Measurements from ENCODE around the gene CACNG4. TPM values are rescaled to one million over a fixed set of nuclear protein-coding genes. Genes with fewer than 3 reads are reported as not detected.

CACNG4 gene
- total RNA-seq, 4 donors from 2014 or later: 0.21 to 3.9 (median 0.26) TPM; not detected in 1

DNA sequence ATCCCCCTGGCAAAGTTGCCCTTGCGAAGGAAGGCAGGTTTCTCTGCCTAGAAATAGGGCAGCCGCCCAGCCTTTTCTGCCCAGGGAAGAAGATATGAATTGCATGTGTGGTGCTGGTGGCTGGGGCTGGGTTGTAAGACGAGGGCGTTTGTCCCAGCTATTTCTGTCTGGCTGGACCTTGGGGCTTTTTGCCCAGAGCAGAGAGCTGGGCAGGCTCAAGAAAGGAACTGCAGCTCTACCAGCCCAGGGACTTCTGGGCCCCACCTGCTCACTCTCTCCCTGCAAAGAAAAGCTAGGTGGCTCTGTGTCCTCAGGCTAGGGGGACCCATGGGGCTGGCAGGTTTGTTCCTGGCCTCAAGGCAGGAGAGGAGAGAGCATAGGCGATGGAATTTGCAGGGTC, 80.4 kb downstream of the CACNG4 start:
- intact Hi-C loops (cut with DNase I; ENCODE audit: low total_unique reads): no loop called here
- no peak for TF ChIP-seq POLR2A (IDR thresholded peaks at IDR 0.05)
- TF ChIP-seq, protein P1, sequence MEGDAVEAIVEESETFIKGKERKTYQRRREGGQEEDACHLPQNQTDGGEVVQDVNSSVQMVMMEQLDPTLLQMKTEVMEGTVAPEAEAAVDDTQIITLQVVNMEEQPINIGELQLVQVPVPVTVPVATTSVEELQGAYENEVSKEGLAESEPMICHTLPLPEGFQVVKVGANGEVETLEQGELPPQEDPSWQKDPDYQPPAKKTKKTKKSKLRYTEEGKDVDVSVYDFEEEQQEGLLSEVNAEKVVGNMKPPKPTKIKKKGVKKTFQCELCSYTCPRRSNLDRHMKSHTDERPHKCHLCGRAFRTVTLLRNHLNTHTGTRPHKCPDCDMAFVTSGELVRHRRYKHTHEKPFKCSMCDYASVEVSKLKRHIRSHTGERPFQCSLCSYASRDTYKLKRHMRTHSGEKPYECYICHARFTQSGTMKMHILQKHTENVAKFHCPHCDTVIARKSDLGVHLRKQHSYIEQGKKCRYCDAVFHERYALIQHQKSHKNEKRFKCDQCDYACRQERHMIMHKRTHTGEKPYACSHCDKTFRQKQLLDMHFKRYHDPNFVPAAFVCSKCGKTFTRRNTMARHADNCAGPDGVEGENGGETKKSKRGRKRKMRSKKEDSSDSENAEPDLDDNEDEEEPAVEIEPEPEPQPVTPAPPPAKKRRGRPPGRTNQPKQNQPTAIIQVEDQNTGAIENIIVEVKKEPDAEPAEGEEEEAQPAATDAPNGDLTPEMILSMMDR (IDR thresholded peaks at IDR 0.05): no peak

DNA sequence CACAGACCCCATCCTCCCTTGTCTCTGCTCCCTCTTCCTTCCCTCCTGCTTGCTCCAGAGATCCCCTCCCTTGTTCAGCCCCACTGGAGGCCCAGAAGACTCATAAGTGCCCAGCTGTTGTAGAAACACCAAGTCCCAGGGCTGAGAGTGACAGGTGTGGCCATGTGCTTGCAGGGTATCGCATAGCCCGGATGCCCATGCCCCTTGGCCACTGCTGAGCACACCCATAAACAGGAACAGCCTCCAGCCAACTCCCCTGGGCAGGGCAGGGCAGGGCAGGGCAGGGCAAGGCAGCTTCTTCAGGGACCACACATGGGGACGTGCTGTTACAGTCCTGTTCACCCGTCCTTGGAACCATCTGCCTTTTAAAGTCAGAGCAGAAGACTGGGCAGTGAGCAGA, 81.9 kb downstream of the CACNG4 start:
- no peak for DNase-seq
- Histone ChIP-seq H3K27ac (no peak overlapping the region), H3K4me1 (no peaks in the 10 kb centered on the region), H3K27me3 (no peaks in the 10 kb centered on the region), H3K36me3 (no peaks in the 10 kb centered on the region), H3K9me3 (peaks cover 0 to 13% of the 10 kb centered on the region in 2 donors), H3K4me3 (no peak overlapping the region)
- intact Hi-C loops (cut with DNase I; ENCODE audit: low total_unique reads): no loop called here
- no peak for TF ChIP-seq POLR2A (IDR thresholded peaks at IDR 0.05)
- TF ChIP-seq, protein P1 (IDR thresholded peaks at IDR 0.05): no peak

More for the DNA sequence above, 80.4 kb downstream of the CACNG4 start:
- Histone ChIP-seq H3K4me3 (no peak overlapping the region), H3K4me1 (no peaks in the 10 kb centered on the region), H3K27me3 (no peaks in the 10 kb centered on the region), H3K27ac (no peak overlapping the region), H3K36me3 (no peaks in the 10 kb centered on the region), H3K9me3 (peaks cover 0 to 9% of the 10 kb centered on the region in 2 donors)
- no peak for DNase-seq

DNA sequence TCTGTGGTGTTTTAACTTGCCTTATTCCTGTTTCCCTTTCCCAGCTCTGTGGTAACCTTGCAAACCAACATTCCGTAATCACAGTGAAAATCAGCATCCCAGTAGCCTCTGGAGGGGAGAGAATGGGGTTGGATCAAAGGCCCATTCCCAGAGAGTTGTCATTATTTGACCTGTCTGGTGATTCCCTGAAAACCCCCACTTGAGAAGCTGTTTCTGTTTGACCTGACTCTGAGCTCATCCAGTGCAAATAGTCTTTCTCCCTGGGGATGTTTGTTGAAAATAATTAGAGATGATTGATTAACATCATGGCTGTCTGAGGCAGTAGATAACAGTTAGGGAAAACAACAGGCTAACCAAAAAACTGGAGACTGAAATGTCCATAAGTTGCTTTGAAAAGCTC, 82.9 kb downstream of the CACNG4 start:
- no peaks in the 10 kb centered on the region for H3K27me3 ChIP-seq
- H3K4me3 ChIP-seq: no peak overlapping the region
- H3K27ac ChIP-seq: no peak overlapping the region
- peaks cover 0 to 13% of the 10 kb centered on the region in 2 donors for H3K9me3 ChIP-seq
- no peak for DNase-seq
- no peaks in the 10 kb centered on the region for H3K4me1 ChIP-seq
- H3K36me3 ChIP-seq: no peaks in the 10 kb centered on the region
- intact Hi-C loops (cut with DNase I; ENCODE audit: low total_unique reads): no loop called here
- TF ChIP-seq, protein P1 (IDR thresholded peaks at IDR 0.05): no peak
- TF ChIP-seq POLR2A (IDR thresholded peaks at IDR 0.05): no peak

DNA sequence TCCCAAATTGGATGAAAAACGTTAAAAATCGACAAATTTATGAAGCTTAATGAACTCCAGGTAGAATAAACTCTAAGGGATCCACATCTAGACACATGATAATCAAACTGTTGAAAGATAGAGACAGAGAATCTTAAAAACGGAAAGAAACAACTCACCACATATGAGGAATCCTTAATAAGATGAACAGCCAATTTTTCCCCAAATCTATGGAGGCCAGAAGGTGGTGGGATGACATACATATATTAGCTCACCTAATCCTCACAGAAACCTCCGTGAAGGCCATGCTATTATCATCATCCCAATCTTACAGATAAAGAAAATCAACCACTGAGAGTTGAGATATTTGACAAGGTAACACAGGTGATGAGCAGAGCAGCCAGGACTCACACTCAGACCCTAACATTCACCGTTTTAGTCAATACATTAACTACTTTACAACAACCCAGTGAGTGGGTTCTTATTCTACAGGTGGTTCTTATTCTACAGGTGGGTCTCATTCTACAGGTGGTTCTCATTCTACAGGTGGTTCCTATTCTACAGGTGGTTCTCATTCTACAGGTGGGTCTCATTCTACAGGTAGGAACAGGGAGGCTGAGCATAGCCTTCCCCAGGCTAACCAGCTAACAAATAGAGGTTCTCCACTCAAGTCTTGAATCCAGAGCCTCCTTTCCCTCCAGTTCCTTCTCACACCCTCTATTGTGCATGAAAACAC, 84.7 kb downstream of the CACNG4 start:
- Histone ChIP-seq H3K4me1 (no peaks in the 10 kb centered on the region), H3K9me3 (peaks cover 0 to 13% of the 10 kb centered on the region in 2 donors), H3K4me3 (no peak overlapping the region), H3K36me3 (no peaks in the 10 kb centered on the region), H3K27ac (no peak overlapping the region), H3K27me3 (no peaks in the 10 kb centered on the region)
- DNase-seq: no peak
- TF ChIP-seq, protein P1 (IDR thresholded peaks at IDR 0.05): no peak
- TF ChIP-seq POLR2A (IDR thresholded peaks at IDR 0.05): no peak
- intact Hi-C loops (cut with DNase I; ENCODE audit: low total_unique reads): no loop called here

DNA sequence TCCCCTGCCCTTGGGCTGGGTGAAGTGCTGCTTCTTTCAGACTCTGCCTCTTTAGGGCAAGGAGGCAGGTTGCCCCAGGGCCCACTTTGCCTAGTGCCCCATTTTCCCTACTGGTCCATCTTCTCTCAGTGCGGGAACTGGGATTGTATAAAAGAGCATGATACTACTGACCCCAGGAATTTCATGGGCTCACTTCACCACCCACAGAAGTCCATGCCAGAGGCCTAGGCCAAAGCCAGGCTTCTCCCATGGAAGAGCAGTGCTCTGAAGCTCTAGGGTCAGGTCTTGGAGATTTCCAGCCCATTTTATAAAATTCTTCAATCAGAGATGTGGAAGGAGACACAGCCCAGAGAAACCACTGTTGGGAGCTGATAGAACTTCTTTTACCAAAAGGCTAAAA, 85.6 kb downstream of the CACNG4 start:
- Histone ChIP-seq H3K9me3 (peaks cover 0 to 13% of the 10 kb centered on the region in 2 donors), H3K27ac (no peak overlapping the region), H3K27me3 (no peaks in the 10 kb centered on the region), H3K36me3 (no peaks in the 10 kb centered on the region), H3K4me1 (no peaks in the 10 kb centered on the region), H3K4me3 (no peak overlapping the region)
- intact Hi-C loops (cut with DNase I; ENCODE audit: low total_unique reads): no loop called here
- DNase-seq: no peak
- TF ChIP-seq, protein P1 (IDR thresholded peaks at IDR 0.05): no peak
- TF ChIP-seq POLR2A (IDR thresholded peaks at IDR 0.05): no peak

Measured in uterus (tissue), 4 donors.